Measurements from ENCODE around the gene WDR33. TPM values are rescaled to one million over a fixed set of nuclear protein-coding genes. Genes with fewer than 3 reads are reported as not detected.

Gene WDR33
- polyA plus RNA-seq, 4 donors, result 11.0 to 41.6 (median 13.8) TPM

DNA sequence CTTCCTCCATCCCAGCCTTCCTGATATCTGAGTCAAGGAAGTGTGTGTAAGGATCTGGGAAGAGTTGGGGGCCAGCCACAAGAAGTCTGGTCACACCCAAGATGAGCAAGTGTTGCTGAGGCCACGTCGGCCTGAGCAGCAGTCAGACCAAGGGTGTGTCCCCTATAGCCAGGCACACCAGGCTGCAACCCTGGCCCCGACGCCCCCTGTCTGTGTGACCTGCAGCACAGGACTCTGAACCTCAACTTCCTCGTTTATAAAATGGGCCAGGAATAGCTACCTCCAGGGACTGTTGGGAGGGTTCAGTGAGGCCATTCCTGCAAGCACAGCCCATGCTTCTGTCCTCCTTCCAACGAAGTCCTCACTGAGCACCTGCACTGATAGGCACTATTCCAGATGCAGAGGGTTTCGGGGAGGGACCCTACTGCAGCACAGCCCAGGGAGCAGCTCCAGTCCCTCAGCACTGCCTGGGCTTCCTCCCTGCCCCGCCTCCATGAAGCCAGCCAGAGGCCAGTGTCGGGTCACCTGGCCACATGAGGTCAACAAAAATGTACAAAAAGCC lies 148.9 kb downstream of the WDR33 start:
- no peak for DNase-seq
- FAIRE-seq, result no peak
- no peaks in the 10 kb centered on the region for H3K36me3 ChIP-seq (ENCODE audit: control insufficient read depth in 3 of 3, insufficient read depth in 2 of 3, low read depth in 1 of 3, low read length in 3 of 3)
- H3K4me1 ChIP-seq (ENCODE audit: control insufficient read depth in 3 of 3, insufficient read depth in 2 of 3, low read depth in 1 of 3, low read length in 2 of 3), result peaks cover 0 to 2% (median 0%) of the 10 kb centered on the region in 3 donors
- H3K27me3 ChIP-seq (ENCODE audit: control insufficient read depth in 3 of 3, insufficient read depth in 3 of 3, low read length in 3 of 3), result peaks cover 0 to 42% (median 6%) of the 10 kb centered on the region in 3 donors
- H3K4me3 ChIP-seq (ENCODE audit: low read depth in 1 of 3, low read length in 3 of 3), result no peak overlapping the region
- H3K9me3 ChIP-seq (ENCODE audit: control insufficient read depth in 2 of 2, insufficient read depth in 1 of 2, low read depth in 1 of 2, low read length in 1 of 2), result no peaks in the 10 kb centered on the region
- H3K27ac ChIP-seq (ENCODE audit: low read depth in 1 of 3, low read length in 2 of 3), result peak overlapping the region in 1 of 3 donors; percentile 43
- 31 to 49% (median 33%) methylated on average over 9 of the region's 9 CpGs for WGBS, 3 donors

DNA sequence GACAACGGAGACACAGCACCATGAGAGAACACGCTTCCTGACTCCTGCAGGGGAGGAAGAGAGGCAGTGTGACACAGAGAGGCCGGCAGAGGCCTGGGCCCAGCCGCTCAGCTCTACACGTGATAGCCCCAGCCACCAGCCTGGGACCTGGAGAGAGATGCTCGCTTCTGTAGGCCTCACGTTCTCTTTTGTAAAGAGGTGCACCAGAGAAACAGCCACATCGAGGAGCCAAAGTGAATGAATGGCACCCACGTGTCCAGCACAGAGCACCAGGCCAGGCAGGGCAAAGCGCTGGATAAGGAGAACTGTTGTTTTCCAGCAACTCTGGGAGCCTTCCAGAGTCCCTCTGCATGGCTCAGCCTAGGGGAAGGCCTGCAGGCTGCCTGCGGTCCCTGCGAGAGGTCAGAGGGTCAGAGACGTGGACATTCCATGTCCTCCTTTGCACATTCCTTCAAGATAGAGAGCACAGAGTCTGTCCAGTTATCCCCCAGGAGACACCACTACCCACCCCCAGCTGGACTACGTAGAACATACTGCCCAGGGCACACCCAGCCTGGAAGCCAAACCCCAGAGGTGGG lies 149.8 kb downstream of the WDR33 start:
- Histone ChIP-seq H3K27me3 (ENCODE audit: control insufficient read depth in 3 of 3, insufficient read depth in 3 of 3, low read length in 3 of 3) (peaks cover 0 to 36% (median 6%) of the 10 kb centered on the region in 3 donors), H3K27ac (ENCODE audit: low read depth in 1 of 3, low read length in 2 of 3) (peak overlapping the region in 1 of 3 donors; percentile 43), H3K36me3 (ENCODE audit: control insufficient read depth in 3 of 3, insufficient read depth in 2 of 3, low read depth in 1 of 3, low read length in 3 of 3) (no peaks in the 10 kb centered on the region), H3K4me3 (ENCODE audit: low read depth in 1 of 3, low read length in 3 of 3) (no peak overlapping the region), H3K4me1 (ENCODE audit: control insufficient read depth in 3 of 3, insufficient read depth in 2 of 3, low read depth in 1 of 3, low read length in 2 of 3) (peaks cover 0 to 2% (median 0%) of the 10 kb centered on the region in 3 donors), H3K9me3 (ENCODE audit: control insufficient read depth in 2 of 2, insufficient read depth in 1 of 2, low read depth in 1 of 2, low read length in 1 of 2) (no peaks in the 10 kb centered on the region)
- FAIRE-seq (no peak), DNase-seq (no peak)
- WGBS, 3 donors, result 85 to 89% (median 85%) methylated on average over 14 of the region's 14 CpGs

DNA sequence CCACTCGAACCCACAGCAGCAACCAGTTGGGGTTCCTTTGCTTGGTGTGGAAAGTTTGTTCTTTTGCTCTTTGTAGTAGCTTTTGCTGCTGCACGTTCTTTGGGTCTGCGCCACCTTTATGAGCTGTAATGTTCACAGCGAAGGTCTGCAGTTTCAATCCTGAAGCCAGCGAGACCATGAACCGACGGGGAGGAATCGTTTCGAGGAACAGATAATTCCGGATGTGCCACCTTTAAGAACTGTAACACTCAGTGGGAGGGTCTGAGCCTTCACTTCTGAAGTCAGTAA lies 150.7 kb downstream of the WDR33 start:
- Histone ChIP-seq H3K36me3 (ENCODE audit: control insufficient read depth in 3 of 3, insufficient read depth in 2 of 3, low read depth in 1 of 3, low read length in 3 of 3) (no peaks in the 10 kb centered on the region), H3K27me3 (ENCODE audit: control insufficient read depth in 3 of 3, insufficient read depth in 3 of 3, low read length in 3 of 3) (peaks cover 0 to 27% (median 6%) of the 10 kb centered on the region in 3 donors), H3K9me3 (ENCODE audit: control insufficient read depth in 2 of 2, insufficient read depth in 1 of 2, low read depth in 1 of 2, low read length in 1 of 2) (no peaks in the 10 kb centered on the region), H3K4me1 (ENCODE audit: control insufficient read depth in 3 of 3, insufficient read depth in 2 of 3, low read depth in 1 of 3, low read length in 2 of 3) (peaks cover 0 to 2% (median 0%) of the 10 kb centered on the region in 3 donors), H3K4me3 (ENCODE audit: low read depth in 1 of 3, low read length in 3 of 3) (no peak overlapping the region), H3K27ac (ENCODE audit: low read depth in 1 of 3, low read length in 2 of 3) (no peak overlapping the region)
- no peak for FAIRE-seq
- no peak for DNase-seq
- 91 to 93% (median 93%) methylated on average over 10 of the region's 10 CpGs for WGBS, 3 donors

DNA sequence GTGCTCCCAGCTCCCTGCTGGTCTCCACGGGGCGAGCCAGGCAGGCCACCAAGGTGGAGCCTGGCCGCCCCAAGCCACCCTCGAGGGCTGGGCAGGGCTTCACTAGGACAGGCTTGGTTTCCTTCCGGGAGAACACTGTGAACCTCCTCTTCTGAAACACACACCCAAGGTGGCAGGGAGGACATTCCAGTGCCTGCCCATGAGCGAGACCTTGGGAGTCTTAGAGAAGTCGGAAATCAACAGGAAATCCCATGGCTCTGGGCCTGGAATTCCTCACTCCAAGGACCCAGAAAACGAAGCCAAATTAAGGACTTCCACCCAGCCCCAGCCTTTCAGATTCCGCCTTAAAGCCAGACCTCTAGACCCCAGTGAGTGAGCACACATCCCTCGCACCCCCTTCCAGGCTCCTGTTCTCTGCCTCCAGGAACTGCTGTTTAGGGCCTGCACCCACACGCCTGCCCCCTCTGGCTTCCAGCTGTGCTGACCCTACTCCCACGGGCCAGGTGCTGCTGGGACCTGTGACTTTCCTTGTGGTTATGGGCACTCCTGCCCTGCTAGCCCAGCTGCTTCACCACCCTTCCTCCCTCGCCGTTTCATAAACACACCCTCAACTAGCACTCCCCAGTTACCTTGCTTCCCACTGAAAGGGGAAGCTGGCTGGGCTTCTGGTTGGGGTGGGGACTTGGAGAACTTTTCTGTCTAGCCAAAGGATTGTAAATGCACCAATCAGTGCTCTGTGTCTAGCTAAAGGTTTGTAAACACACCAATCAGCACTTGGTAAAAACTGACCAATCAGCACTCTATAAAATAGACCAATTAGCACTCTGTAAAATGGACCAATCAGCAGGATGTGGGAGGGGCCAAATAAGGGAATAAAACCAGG lies 151.3 kb downstream of the WDR33 start:
- Histone ChIP-seq H3K27me3 (ENCODE audit: control insufficient read depth in 3 of 3, insufficient read depth in 3 of 3, low read length in 3 of 3) (peaks cover 0 to 21% (median 4%) of the 10 kb centered on the region in 3 donors), H3K4me3 (ENCODE audit: low read depth in 1 of 3, low read length in 3 of 3) (no peak overlapping the region), H3K9me3 (ENCODE audit: control insufficient read depth in 2 of 2, insufficient read depth in 1 of 2, low read depth in 1 of 2, low read length in 1 of 2) (no peaks in the 10 kb centered on the region), H3K36me3 (ENCODE audit: control insufficient read depth in 3 of 3, insufficient read depth in 2 of 3, low read depth in 1 of 3, low read length in 3 of 3) (no peaks in the 10 kb centered on the region), H3K27ac (ENCODE audit: low read depth in 1 of 3, low read length in 2 of 3) (peak overlapping the region in 1 of 3 donors; percentile 81), H3K4me1 (ENCODE audit: control insufficient read depth in 3 of 3, insufficient read depth in 2 of 3, low read depth in 1 of 3, low read length in 2 of 3) (peaks cover 0 to 2% (median 0%) of the 10 kb centered on the region in 3 donors)
- FAIRE-seq (no peak), DNase-seq (no peak)
- 67 to 85% (median 80%) methylated on average over 14 of the region's 14 CpGs for WGBS, 3 donors

DNA sequence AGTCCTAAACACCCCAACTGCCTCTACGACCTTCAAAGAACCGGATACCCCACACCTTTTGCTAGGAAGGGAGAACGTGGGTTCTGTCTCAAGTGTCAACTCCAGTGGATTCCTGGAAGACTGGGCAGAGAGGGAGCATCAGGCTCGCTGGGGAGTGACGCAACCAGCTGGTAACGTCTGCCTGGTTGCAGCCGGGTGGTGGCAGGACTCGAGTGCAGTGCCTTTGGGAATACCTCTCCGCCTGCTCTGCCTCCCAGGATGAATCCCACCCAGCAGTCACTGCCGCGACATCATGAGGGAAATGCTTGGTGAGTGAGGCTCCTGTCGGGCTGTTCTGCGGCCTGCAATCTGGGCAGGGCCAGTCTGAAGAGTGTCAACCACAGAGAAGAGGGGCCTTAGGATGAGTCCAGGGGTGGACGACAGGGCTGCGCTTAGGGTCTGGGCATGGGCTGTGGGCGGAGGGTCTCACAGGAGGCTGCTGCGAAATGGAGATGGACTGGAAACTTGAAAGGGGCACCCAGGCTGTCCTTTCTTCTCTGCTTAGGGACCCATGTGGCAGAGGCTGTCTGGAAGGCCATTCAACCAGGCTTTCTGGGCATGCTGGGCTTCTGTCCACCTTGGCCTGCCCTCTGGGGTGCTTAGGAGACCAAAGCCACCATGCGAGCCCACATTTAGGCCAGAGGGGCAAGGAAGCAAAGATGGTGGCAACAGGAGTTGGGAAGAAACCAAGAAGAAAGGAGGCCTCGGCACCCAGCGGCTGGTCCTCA lies 152.1 kb downstream of the WDR33 start:
- WGBS, 3 donors, result 81 to 87% (median 85%) methylated on average over 20 of the region's 20 CpGs
- peaks cover 0 to 2% (median 0%) of the 10 kb centered on the region in 3 donors for H3K4me1 ChIP-seq (ENCODE audit: control insufficient read depth in 3 of 3, insufficient read depth in 2 of 3, low read depth in 1 of 3, low read length in 2 of 3)
- H3K27me3 ChIP-seq (ENCODE audit: control insufficient read depth in 3 of 3, insufficient read depth in 3 of 3, low read length in 3 of 3), result peaks cover 0 to 15% (median 0%) of the 10 kb centered on the region in 3 donors
- no peaks in the 10 kb centered on the region for H3K36me3 ChIP-seq (ENCODE audit: control insufficient read depth in 3 of 3, insufficient read depth in 2 of 3, low read depth in 1 of 3, low read length in 3 of 3)
- FAIRE-seq (no peak), DNase-seq (no peak)
- no peak overlapping the region for H3K4me3 ChIP-seq (ENCODE audit: low read depth in 1 of 3, low read length in 3 of 3)
- H3K9me3 ChIP-seq (ENCODE audit: control insufficient read depth in 2 of 2, insufficient read depth in 1 of 2, low read depth in 1 of 2, low read length in 1 of 2), result no peaks in the 10 kb centered on the region
- H3K27ac ChIP-seq (ENCODE audit: low read depth in 1 of 3, low read length in 2 of 3), result peak overlapping the region in 1 of 3 donors; percentile 81

DNA sequence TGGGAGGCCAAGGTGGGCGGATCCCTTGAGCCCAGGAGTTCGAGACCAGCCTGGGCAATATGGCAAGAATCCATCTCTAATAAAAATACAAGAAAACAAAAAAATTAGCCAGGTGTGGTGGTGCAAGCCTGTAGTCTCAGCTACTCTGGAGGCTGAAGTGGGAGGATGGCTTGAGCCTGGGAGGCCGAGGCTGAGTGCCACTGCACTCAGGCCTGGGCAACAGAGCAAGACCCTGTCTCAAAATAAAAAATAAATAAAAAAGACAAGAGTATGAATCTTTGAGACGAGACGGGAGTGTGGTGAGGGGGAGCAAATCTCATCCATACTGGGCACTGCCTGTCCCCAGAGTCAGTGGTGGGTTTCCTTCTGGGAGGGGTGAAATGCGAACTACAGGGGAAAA lies 152.8 kb downstream of the WDR33 start:
- H3K4me3 ChIP-seq (ENCODE audit: low read depth in 1 of 3, low read length in 3 of 3), result no peak overlapping the region
- DNase-seq, result no peak
- H3K4me1 ChIP-seq (ENCODE audit: control insufficient read depth in 3 of 3, insufficient read depth in 2 of 3, low read depth in 1 of 3, low read length in 2 of 3), result no peaks in the 10 kb centered on the region
- H3K27ac ChIP-seq (ENCODE audit: low read depth in 1 of 3, low read length in 2 of 3), result no peak overlapping the region
- peaks cover 0 to 8% (median 0%) of the 10 kb centered on the region in 3 donors for H3K27me3 ChIP-seq (ENCODE audit: control insufficient read depth in 3 of 3, insufficient read depth in 3 of 3, low read length in 3 of 3)
- 84 to 93% (median 86%) methylated on average over 6 of the region's 6 CpGs for WGBS, 3 donors
- no peaks in the 10 kb centered on the region for H3K9me3 ChIP-seq (ENCODE audit: control insufficient read depth in 2 of 2, insufficient read depth in 1 of 2, low read depth in 1 of 2, low read length in 1 of 2)
- no peaks in the 10 kb centered on the region for H3K36me3 ChIP-seq (ENCODE audit: control insufficient read depth in 3 of 3, insufficient read depth in 2 of 3, low read depth in 1 of 3, low read length in 3 of 3)
- no peak for FAIRE-seq

DNA sequence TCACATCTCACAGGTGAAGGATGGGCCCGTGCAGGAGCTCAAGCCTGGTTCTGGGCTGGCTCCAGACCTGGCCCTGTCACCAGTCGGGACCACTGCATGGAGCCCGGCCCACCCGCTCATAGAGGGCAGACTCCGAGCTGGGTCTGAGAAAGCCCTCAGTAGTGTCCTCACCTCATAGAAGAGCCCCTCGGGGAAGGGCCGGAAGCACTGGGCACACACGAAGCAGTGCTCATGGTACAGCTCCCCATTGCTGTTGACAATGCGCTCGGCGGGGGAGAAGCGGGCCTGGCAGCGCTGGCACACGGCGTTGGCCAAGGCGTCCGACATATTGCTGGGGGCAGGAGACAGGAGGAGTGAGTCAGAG lies 153.8 kb downstream of the WDR33 start:
- DNase-seq, result no peak
- Histone ChIP-seq H3K9me3 (ENCODE audit: control insufficient read depth in 2 of 2, insufficient read depth in 1 of 2, low read depth in 1 of 2, low read length in 1 of 2) (no peaks in the 10 kb centered on the region), H3K27ac (ENCODE audit: low read depth in 1 of 3, low read length in 2 of 3) (no peak overlapping the region), H3K36me3 (ENCODE audit: control insufficient read depth in 3 of 3, insufficient read depth in 2 of 3, low read depth in 1 of 3, low read length in 3 of 3) (no peaks in the 10 kb centered on the region), H3K4me1 (ENCODE audit: control insufficient read depth in 3 of 3, insufficient read depth in 2 of 3, low read depth in 1 of 3, low read length in 2 of 3) (no peaks in the 10 kb centered on the region), H3K4me3 (ENCODE audit: low read depth in 1 of 3, low read length in 3 of 3) (no peak overlapping the region), H3K27me3 (ENCODE audit: control insufficient read depth in 3 of 3, insufficient read depth in 3 of 3, low read length in 3 of 3) (peaks cover 0 to 3% (median 0%) of the 10 kb centered on the region in 3 donors)
- WGBS, 3 donors, result 90 to 93% (median 93%) methylated on average over 15 to 17 of the region's 17 CpGs
- FAIRE-seq, result no peak

DNA sequence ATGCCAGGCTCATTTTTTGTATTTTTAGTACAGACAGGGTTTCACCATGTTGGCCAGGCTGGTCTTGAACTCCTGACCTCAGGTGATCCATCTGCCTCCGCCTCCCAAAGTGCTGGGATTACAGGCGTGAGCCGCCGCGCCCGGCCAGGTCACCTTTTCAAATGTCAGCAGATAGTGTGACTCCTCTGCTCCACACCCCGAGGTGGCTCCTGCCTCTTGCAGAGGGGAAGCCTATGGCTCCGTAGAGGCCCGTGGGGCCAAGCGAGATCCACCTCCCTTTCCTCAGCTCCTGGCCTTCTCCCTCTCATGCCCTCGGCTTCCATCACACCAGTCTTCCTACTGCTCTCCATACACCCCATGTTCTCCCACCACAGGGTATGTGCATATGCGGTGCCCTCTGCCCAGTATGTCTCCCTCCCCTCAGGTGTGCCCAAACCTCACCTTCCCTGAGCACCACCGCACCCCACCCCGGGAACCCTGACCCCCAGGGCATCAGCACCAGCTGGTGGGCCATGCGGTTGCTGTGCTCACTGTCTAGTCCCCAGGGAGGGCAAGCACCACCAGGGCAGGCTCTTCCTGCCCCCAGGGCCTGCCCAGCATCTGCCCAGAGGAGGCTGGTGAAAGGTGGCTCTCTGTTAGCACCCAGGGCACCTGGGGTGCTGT lies 154.3 kb downstream of the WDR33 start:
- FAIRE-seq (no peak), DNase-seq (no peak)
- Histone ChIP-seq H3K27ac (ENCODE audit: low read depth in 1 of 3, low read length in 2 of 3) (no peak overlapping the region), H3K36me3 (ENCODE audit: control insufficient read depth in 3 of 3, insufficient read depth in 2 of 3, low read depth in 1 of 3, low read length in 3 of 3) (peaks cover 0 to 3% (median 0%) of the 10 kb centered on the region in 3 donors), H3K27me3 (ENCODE audit: control insufficient read depth in 3 of 3, insufficient read depth in 3 of 3, low read length in 3 of 3) (no peaks in the 10 kb centered on the region), H3K9me3 (ENCODE audit: control insufficient read depth in 2 of 2, insufficient read depth in 1 of 2, low read depth in 1 of 2, low read length in 1 of 2) (no peaks in the 10 kb centered on the region), H3K4me1 (ENCODE audit: control insufficient read depth in 3 of 3, insufficient read depth in 2 of 3, low read depth in 1 of 3, low read length in 2 of 3) (no peaks in the 10 kb centered on the region), H3K4me3 (ENCODE audit: low read depth in 1 of 3, low read length in 3 of 3) (no peak overlapping the region)
- 69 to 84% (median 77%) methylated on average over 13 to 15 of the region's 15 CpGs for WGBS, 3 donors

All from small intestine (tissue), 7 donors.